Embryonic facial prominence (tissue), 1 donor: ENCODE results near the gene PLXNC1.

Source experiments
- DNase-seq: peaks from one replicate; pipeline ENCODE4 v3.0.0-alpha.2; 2016; ENCODE audit errors: extremely low spot score

The PLXNC1 gene

DNA sequence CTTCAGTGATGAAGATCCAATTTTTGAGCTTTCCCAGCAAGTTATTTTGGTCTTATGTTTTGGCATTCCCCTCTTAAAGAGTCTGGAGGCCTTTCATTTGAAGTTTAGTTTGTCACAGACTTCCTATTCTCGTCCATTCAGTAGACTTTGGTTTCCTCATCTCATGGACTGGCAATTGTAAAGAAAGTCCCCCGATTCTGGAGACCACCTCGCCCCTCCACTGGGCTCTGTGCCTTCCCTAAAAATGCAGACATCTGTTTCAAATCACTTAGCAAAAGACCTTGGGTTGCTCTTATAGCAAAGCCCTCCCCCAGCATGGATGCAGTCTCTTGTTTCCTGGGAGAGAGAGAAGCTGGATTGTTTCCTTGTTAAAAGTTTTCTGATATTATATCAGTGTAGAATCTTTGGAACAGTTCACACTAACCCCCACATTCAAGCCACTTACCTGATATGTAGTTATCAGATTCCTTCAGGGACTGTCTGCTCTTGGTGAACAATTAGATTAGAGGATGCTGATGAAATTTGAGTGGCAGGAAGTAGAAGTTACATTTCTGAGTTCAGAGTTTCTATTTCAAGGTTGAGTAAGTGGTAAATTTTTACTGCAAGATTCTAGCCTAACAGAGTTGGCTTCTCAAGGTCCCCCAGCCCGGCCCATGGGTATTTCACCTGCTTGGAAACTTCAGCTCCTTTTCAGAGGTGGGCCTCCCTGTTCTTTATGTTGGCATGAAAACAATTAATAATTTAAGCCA, 56.3 kb downstream of the PLXNC1 start:
- DNase-seq: no peak

DNA sequence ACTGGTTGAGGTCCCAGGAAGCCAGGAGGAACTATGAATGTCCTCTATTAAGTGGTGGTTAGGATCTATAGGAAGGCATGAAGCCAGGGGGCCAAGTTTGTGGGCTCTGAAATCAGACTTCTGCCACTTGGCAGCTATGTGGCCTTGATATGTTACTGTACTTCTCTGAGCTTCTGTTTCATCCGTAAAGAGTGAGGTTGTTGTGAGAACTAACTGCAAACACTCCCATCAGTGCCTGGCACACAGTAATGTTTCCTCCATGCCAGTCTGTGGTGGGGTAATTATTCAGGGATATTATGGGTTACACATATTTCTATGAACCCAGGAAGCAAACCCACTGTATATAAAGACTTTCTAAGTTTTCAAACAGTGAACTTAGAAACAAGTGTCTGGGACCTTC, 57.4 kb downstream of the PLXNC1 start:
- DNase-seq: no peak

DNA sequence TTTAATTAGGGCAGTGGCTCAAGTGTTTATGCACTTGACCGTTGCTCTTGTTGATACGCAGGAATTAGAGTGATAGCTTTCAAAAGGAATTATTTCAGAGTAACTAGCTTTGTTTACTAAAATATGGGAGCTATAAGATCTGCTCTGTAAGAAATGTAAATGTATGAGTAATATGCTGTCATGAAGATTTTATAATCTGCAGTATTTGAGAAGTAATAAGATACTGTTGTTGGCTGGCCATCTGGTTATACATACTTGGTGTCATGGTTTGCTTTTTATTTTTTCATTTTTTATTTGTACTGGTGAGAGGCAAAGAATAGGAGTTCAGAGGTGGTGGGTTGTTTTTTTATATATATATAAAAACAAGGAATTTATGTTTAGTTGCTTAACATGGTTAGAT, 58.5 kb downstream of the PLXNC1 start:
- DNase-seq: no peak

DNA sequence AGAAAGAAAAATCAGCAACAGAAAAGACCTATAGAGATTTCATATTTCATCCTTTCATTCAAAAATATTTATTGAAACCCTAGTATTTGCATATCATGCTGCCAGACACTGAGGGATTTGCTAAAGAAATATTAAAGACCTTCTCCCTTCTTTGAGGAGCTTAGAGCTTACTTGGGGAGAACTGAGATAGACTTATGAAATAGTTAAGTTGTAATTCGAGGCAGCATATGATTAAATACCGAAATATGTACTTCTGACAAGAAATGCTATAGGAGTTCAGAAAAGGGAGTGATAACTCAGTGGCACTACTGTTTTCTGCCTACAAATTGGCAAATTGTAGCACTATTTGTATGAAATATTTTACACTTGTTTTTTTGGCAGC, 59.1 kb downstream of the PLXNC1 start:
- no peak for DNase-seq

DNA sequence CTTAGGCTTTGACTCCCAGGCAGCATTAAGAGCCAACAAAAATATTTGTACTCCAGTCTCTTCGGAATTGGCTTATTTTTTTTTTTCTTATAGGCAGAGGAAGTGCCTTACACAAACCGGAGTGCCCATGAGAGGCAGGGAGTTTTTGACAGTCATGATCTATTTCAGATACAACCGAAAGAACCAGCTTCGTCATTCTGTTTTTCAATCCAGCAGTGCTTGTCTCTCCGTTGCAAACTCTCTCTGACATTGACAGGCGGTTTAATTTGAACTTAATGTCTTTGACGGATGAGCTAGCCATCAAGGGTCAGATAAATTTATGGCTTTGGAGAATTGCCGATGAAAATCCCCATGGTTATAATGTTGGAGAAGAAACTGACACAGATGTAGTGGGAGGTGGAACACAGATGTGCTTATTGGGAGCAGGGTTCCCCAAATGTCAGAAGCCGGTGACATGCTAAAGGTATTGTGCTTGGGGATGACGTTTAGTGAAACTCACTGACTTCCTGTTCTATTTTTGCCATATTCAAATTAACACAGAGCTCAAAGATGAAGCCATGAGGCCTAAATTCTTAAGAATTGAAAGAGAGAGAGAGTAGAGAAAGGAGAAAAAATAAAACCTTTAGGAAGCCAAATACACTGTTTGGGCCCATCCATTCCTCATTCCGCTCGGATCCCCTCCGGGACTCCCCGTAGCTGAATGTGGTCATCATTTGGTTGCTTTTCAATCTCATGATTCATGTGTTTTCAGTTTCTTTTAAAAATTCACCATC, 59.7 kb downstream of the PLXNC1 start:
- no peak for DNase-seq

DNA sequence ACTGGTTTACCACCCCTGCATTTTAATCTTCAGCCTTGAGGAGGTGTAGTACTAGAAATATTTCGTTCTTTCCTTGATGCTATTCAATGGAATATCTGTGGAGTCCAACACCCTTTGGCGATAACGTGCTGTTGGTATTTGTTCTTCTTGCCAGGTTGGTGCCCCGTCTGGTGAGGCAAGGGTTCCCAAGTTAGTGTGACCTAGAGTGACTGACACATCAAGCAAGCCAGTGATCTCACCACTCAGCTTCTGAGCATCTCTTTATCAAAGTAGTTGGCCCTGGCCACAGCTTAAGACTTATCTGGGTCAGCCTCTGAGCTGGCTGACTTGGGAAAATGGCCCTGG, 60.2 kb downstream of the PLXNC1 start:
- DNase-seq: no peak

DNA sequence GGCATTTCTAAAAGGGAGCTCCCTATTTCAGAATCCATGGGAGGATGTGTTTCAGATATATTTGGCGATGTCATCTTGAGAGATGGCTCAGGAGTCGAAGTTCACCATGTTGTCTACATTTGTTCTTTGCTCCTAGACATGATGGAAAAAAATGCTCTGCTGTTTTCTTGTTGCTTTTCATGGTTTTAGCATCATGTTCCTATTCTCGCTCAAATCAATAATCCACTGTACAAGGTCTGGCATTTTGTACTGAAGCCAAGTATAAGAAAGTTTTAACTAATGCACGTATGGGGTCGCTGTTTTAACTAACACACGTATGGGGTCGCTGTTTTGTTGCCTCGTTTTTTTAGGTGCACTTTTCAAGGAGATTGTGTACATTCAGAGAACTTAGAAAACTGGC, 60.9 kb downstream of the PLXNC1 start:
- DNase-seq: no peak

DNA sequence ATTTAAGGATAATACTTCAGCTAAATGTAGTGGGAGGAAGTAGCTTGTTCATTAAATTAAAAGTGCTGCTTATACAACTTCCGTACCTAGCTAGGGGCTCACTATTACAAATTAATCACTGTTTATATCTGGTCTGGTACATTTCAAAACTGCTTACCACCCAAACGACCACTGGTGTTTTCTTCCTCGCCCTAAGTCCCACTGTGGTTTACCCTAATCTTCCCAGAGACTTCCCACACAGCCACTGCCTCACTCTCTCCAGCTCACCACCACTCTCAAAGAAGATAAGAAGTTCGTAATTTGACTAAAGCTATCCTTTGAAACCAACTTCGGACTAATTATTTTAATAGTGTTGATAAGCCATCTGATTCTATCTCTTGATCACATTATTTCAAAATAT, 62.6 kb downstream of the PLXNC1 start:
- DNase-seq: no peak

DNA sequence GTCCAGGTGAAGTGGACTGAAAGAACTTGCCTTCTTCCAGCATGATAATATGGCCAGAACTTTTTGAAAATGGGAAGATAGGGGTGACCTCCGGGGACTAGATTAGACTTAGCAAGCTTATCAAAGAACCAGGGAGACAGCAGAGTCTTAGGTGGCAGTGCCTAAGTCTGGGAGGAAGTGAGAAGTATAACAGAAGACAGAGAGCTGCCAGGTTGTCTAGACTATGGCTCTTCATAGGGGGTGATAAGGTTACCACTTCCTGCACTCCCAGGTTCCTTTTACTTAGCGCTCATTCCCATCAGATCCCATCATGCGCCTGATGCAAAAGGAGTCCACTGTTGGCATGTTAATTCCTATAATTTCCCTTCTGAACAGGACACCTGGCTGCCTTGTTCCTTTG, 69.9 kb downstream of the PLXNC1 start:
- DNase-seq: no peak

DNA sequence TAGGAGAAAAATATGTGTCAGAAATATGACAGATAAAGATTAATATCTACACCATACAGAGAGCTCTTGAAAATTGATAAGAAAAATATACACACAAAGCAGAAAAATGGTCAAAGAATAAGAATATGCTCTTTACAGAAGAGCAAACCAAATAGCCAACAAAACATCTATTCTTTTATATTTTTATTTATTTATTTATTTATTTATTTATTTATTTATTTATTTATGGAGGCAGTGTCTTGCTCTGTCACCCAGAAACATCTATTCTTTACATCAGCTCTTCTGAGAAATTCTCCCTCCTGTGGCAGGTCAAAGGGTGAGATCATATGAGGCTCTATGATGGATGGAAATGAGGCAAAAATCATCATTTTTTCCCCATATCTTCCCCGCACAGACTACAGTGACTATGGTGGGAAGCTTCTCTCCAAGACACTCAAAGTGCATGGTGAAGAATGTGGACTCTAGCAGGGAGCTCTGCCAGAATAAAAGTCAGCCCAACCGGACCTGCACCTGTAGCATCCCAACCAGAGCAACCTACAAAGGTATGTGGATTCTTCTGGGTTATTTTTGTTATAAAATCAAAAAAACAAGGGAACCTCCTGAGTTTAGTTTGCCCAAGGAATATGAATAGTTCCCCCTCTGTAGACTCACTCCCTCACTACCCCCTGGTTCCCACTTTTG, 71.4 kb downstream of the PLXNC1 start:
- DNase-seq: no peak

DNA sequence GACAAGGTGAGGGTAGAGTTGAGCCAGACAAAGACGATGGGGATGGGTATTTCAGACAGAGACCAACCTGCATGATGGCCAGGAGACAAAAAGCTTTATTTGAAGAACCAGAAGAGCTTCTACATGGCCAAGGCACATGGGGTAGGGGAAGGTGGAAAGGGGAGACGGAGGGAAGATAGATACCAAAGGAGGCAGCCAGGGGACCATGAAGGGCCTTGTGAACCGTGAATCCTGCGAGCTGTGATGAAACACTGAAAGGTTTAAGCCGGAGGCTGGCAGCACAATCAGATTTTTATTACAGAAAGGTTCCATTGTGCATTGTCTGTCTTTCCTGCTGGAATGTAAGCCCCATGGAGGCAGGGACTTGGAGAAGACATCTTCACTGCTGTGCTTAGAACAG, 72.4 kb downstream of the PLXNC1 start:
- DNase-seq: no peak

DNA sequence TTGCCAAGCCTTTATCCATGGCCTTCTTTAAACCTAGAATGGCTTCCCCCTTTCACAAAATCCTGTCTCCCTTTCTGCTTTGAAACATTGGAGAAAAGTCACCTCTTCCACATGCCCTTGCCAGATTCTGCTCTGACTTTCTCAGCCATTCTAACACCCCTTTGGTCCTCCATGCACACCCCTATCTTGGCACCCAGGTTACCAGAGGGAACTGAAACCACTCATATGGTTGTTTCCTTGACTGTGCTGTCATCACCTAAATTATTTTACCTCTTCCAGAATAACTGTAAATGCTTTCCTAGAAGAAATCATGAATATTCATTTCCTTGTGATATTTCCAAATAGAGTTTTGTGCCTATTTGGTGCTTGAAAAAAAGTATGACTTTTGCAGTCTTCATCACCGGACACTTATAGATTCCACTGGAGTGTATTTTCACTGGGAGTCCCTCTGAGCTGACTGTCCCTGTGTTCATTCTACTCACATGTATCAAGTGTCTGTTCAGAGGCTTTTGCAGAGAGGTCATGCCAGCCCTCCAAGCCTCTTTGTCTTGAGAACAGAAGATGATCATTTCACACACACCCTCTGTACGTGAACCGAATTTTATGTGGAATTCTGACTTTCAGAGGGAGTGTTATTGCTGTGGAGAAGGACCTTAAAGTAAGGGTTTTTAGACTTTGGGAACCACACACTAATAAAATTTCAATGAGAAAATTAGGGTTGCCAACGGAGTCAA, 74.1 kb downstream of the PLXNC1 start:
- no peak for DNase-seq

DNA sequence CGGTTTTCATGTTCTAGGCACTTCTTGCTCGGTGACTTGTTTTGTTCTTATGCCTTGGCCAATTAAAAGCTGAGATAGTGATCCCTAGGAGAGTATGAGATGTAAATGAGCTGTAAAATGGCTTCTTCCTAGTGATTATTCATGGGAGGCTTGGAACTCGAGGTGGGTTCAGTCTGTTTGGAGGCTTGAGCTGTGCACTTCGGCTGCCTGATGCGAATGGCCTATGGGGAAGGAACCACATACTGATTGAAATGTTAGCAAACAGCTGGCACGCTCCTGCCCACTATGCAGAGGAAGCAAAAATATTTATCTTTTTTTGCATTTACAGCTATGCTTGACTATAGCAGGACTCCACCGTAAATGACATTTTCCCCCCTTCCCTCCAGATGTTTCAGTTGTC, 75.5 kb downstream of the PLXNC1 start:
- DNase-seq: no peak

DNA sequence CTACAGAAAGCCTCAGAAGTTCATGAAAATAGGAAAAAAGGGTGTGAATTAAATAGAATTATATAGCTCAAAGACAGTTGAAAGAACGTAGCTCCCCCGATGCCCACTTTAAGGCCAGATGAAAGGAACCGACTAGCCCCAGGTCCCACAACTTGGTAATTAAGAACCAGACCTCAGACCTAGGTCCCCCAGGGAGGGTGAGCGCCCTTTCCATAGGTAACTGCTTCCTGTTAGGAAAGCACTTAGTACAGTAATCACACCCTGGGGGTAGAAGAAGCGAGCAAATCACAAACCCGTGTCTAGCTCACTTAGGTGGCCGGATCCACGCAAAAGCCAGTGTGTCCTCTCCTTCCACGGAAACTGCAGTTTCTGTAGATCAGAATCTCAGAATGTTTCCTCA, 77.1 kb downstream of the PLXNC1 start:
- no peak for DNase-seq

DNA sequence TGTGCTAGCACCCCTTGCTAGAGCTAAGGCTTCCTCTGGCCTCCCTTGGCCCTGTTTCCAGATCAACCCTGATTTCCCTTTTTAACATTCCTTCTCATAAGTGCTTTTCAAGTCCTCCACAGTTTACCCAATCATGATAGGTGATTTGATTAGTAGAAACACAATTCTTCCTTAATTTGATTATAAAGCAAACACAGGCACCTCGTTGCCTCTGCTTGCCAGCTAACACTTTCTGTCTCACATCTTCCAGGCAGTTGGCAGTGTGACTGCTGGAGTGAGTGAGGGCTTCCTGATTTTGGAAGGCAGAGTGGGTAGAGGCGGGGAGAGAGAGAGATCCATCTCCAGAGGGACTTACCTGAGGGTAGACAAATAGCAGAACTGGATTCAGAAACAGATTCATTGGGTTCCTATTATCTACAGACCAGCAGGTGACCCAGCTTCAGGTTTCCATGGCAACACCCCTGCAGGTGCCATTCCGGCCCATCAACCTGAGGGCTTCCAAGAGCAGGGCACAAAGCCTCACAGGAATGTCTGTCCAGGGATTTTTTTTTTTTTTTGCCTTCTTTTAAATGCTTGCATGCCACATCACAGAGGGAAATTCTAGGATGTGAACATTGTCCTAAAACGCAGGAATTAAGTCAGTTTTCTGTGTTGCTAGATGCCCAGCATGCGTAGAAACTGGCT, 77.7 kb downstream of the PLXNC1 start:
- DNase-seq: no peak

DNA sequence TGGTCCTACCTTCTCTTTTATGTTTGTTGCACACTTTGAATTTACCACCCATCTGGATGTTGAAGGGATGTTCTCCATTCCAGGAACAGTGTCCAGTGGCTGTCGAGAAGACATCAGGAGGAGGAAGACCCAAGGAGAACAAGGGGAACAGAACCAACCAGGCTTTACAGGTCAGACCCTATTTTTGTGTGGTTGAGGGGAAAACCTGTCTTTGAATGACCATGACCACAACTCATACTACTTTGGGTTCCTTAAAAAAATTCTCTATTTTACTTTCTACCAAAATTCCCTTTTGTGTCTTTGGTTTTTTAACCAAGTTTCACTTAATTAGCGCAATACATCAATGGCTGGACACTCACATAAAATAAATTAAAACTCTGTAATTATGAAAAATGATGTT, 78.7 kb downstream of the PLXNC1 start:
- no peak for DNase-seq

DNA sequence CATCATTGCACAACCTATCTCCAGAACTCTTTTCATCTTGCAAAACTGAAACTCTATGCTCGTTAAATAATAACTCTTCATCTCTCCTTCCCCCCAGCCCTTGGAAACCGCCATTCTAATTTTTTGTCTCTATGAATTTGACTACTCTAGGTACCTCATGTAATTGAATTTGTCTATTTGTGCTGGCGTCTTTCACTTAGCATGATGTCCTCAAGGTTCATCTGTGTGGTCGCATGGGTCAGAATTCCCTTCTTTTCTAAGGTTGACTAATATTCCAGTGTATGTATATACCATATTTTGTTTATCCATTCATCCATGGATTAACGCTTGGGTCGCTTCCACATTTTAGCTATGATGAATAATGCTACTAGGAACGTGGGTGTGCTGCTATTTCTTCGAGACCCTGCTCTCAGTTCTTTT, 80.1 kb downstream of the PLXNC1 start:
- no peak for DNase-seq

DNA sequence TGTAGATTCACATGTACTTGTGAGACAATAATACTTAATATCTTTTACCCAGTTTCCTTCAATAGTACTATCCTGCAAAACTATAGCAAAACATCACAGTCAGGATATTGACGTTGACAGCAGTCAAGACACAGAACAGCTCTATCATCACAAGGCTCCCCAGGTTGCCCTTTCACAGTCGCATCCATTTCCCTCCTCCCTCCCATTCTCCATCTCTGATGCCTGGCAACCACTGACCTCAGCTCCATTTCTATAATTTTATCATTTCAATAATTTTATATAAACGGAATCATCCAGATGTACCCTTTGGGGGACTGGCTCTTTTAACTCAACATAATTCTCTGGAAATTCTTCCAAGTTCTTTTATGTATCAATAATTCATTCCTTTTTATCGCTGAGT, 81.5 kb downstream of the PLXNC1 start:
- no peak for DNase-seq

DNA sequence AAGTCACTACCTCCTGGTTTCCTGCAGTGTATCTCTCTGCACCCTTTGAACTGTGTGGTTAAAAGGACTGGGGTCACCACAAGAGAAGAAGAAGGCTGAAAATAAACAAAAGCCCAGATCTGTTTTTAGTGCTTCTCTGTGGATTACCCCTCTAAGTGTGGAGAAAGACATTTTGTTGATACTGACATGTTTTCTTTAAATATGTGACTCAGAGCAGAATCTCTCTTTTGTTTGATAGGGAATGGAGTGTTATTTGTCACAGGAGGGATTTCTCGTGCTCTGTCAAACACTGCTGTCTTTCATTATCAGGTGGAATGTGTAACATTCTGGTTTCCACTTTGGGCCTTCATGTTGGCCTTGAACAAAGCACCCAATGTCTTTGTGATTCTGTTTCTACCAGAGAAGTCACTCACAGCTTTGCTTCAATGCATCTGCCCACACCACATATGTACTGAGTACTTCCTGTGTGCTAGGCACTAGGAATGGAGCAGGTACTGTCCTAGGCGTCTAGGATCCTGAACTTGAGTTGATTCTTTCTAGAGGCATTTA, 82.1 kb downstream of the PLXNC1 start:
- DNase-seq: no peak

DNA sequence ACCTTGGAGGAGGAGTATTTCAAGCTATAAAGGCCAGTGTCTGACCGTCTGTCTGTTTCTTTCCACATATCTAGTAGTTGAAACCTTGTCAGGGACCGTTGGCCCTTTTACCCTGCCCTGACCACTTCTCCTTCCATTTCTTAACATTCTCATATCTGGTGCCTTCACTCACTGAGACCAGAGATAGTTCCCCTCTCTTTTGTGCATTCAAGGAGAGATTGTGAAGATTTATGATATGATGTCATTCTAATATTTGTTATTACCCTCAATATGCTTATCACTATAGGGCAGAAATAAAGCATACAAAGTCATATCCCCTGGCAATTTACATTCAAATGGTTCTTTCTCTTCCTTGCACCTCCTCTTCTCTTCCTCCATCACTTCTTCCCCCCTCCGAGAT, 83.3 kb downstream of the PLXNC1 start:
- DNase-seq: no peak

DNA sequence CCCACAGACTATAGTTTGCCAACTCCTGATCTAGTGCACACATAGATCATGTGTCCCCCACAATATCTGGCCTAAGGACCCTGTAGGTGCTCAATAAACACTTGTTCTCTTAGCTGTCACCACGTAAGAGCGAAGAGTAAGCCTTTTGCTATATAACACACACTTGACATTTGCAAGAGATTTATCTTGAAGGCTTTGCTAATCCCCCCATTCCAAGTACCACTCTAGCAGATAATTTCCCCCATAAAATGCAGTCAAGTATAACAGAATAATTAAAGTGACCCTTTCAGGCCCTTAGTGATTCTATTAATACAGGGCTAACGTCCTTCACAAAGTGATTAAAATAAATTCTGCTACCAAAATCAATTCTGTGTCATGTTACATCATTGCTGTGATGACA, 87.5 kb downstream of the PLXNC1 start:
- no peak for DNase-seq
